Measurements from ENCODE around the gene LY6G5C.

DNA sequence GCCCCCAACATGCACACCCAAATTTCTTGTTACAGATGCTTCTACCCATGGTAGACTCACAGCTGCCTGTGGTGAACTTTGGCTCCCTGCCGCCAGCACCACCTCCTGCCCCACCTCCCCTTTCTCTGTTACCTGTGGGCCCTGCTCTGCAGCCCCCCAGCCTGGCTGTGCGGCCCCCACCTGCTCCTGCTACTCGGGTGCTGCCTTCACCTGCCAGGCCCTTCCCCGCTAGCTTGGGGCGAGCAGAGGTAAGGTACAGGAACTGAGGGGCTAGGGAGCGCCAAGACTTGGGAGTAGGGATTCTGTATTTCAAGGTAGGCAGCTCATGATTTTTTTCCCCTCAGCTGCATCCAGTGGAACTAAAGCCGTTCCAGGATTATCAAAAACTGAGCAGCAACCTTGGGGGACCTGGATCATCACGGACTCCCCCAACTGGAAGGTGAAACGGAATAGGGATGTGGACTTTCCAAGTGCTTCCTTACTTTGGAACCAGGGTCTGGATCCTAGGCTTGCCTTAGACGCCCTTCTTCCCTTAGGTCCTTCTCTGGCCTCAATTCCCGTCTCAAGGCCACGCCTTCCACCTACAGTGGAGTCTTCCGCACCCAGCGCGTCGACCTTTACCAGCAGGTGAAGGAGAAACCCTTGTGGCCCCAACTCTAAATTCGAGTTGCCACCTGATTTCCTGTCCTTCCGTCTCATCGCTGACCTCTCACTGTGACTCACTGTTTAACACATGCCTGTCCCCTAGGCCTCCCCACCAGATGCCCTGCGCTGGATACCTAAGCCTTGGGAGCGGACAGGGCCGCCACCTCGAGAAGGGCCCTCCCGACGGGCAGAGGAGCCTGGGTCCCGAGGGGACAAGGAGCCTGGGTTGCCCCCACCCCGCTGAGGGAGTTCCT is 43.9 kb downstream of the LY6G5C start:
- TF ChIP-seq, protein P1, sequence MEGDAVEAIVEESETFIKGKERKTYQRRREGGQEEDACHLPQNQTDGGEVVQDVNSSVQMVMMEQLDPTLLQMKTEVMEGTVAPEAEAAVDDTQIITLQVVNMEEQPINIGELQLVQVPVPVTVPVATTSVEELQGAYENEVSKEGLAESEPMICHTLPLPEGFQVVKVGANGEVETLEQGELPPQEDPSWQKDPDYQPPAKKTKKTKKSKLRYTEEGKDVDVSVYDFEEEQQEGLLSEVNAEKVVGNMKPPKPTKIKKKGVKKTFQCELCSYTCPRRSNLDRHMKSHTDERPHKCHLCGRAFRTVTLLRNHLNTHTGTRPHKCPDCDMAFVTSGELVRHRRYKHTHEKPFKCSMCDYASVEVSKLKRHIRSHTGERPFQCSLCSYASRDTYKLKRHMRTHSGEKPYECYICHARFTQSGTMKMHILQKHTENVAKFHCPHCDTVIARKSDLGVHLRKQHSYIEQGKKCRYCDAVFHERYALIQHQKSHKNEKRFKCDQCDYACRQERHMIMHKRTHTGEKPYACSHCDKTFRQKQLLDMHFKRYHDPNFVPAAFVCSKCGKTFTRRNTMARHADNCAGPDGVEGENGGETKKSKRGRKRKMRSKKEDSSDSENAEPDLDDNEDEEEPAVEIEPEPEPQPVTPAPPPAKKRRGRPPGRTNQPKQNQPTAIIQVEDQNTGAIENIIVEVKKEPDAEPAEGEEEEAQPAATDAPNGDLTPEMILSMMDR (IDR thresholded peaks at IDR 0.05; ENCODE audit: low read depth, low read length), result no peak
- no peak for TF ChIP-seq POLR2A (IDR thresholded peaks at IDR 0.05; ENCODE audit: extremely low read depth, insufficient read length)
- TF ChIP-seq, protein P2, sequence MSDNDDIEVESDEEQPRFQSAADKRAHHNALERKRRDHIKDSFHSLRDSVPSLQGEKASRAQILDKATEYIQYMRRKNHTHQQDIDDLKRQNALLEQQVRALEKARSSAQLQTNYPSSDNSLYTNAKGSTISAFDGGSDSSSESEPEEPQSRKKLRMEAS (IDR thresholded peaks at IDR 0.05; ENCODE audit: low read depth, low read length), result no peak

Data from NB4 (cell line).